GM13977 (cell line): ENCODE measurements around the gene NRSN2.
"Not testable (repeated sequence)": the region's sequence is repeated elsewhere in the genome, so short reads cannot be mapped to it uniquely, and the experiment has no call there.

Source experiments
- DNase-seq: peaks from one replicate; pipeline ENCODE4 v3.0.0; 2012; ENCODE audit warnings: low spot score
- in situ Hi-C: fragments of 300-500 bp; cut with MboI; formaldehyde crosslinking; loops from one replicate; pipeline ENCODE4 v1.12.0; 2022; ENCODE audit warnings: low sequenced_read_pairs, low pct_unique_long_range_greater_than_20kb, mixed read lengths, inconsistent platforms; ENCODE audit not compliant: unreplicated experiment
- TF ChIP-seq, protein P1 (sequence below): IDR thresholded peaks from 2 replicates; pipeline ENCODE4 v1.5.1; 2012; ENCODE audit warnings: mild to moderate bottlenecking, control low read depth; ENCODE audit not compliant: insufficient read depth; ENCODE audit errors: extremely low read depth, missing control alignments

NRSN2 gene

DNA sequence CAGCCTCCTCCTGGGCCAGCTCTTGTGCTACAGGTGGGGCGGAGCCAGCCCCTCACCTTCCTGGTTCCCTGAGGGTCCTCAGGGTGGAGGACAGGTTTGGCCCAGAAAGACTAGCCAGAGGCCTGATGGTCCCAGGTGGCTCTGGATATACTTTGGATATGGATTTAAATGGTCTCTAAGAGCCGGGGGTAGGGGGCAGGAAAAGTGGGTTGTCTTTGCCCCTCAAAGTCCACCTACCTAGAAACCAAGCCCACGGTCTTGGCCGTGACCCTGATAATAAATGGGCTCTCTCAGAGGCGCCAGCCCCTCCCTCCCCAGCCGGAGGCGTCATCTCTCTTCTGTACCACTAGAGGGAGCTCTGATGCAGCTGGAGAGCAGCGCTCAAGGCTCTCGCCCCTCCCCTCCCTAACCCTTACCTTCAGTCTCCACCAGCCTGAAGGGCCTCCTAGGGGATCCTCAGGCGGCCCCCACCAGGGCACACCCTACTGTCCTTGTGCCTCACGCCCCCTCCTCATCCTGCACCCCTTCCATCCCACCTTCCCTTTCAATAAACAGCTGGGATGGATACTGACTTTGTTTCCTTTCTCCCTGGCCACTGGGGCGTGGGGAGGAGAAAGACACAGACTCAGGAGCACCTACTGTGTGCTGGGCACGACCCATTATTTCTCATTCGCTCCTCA, 7.5 kb downstream of the NRSN2 start:
- peak; percentile 91 for DNase-seq
- TF ChIP-seq, protein P1, sequence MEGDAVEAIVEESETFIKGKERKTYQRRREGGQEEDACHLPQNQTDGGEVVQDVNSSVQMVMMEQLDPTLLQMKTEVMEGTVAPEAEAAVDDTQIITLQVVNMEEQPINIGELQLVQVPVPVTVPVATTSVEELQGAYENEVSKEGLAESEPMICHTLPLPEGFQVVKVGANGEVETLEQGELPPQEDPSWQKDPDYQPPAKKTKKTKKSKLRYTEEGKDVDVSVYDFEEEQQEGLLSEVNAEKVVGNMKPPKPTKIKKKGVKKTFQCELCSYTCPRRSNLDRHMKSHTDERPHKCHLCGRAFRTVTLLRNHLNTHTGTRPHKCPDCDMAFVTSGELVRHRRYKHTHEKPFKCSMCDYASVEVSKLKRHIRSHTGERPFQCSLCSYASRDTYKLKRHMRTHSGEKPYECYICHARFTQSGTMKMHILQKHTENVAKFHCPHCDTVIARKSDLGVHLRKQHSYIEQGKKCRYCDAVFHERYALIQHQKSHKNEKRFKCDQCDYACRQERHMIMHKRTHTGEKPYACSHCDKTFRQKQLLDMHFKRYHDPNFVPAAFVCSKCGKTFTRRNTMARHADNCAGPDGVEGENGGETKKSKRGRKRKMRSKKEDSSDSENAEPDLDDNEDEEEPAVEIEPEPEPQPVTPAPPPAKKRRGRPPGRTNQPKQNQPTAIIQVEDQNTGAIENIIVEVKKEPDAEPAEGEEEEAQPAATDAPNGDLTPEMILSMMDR, result peak; percentile 95
- in situ Hi-C loops, result loop anchor here (10.0 kb wide), 1 partner anchor 120 kb away; no protein-coding TSS in a partner anchor

DNA sequence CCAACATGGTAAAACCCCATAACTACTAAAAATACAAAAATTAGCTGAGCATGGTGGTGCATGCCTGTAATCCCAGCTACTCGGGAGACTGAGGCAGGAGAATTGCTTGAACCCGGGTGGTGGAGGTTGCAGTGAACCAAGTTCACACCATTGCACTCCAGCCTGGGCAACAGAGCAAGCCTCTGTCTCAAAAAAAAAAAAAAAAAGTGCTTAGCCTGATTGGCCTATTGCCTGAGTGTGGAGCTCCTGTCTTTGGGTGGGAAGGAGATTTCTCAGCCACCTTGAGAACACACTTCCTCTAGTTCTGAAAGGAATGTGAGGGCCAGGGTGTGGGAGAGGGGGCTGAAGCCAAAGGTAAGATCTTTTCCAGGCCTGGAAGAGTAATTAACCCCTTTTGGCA, 9.2 kb downstream of the NRSN2 start:
- not testable (repeated sequence) for DNase-seq
- in situ Hi-C loops, result loop anchor here (10.0 kb wide), 1 partner anchor 119 kb away; no protein-coding TSS in a partner anchor

DNA sequence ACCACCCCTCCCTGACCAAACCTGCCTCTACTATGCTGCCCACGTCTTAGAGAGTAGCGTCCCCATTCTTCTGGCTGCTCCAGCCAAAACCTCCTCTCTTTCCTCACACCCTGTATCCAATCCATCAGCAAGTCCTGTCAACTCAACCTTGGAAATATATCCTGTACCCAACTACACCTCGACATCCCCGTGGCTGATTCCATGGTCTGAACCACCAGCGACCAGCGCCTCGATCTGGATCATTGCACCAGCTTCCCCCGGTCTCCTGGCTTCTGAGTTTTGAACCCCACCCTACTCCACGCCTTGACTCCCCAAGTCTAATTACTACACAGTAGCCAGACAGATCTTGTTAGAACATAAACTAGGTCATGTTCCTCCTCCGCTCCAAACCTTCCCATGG, 9.8 kb downstream of the NRSN2 start:
- in situ Hi-C loops, result loop anchor here (10.0 kb wide), 1 partner anchor 118 kb away; no protein-coding TSS in a partner anchor
- no peak for DNase-seq
- TF ChIP-seq, protein P1, result no peak

DNA sequence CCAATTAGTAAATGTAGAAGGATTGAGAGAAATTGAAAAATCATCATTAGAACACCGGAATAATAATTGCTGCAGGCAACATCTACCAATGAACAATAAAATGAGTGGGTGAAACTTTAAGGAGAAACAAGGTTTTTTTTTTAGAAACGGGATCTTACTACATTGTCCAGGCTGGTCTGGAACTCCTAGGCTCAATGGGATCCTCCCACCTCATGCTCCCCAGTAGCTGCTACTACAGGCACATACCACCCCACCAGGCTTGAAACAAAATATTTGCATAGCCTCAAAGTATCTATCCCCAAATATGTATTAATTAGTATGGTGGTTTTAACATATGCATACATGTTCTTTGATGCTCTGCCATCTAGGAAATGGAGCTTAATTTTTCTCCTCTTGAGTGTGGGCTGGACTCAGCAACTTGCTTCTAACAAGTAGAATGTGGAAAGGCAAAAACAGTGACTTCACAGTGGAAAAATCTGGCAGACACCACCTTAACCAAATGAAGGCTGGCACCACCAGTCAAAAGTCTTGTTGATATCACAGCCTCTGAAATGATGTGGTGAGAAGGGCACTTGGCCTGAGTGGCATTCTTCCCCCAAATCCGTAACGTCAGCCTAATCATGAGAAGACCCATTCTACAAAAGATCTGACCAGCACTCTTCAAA, 12.1 kb downstream of the NRSN2 start:
- TF ChIP-seq, protein P1, result no peak
- no peak for DNase-seq
- in situ Hi-C loops, result loop anchor here (10.0 kb wide), 1 partner anchor 116 kb away; no protein-coding TSS in a partner anchor

DNA sequence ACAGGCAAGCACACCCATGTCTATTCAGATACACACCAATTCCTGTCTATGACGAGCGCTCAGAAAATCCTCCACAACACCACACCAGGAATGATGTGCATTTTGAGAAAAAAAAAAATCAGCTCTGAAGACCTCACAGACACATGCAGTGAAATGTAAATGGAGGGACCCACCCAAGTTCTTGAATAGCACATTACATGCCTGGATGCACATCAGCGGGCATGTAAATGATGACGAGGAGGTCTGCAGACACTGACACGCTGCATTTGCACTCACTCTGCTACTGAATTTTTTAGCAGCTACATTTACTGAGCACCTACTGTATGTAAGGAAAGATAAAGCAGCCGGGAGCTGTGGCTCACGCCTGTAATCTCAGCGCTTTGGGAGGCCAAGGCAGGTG, 14.7 kb downstream of the NRSN2 start:
- in situ Hi-C loops, result no loop called here
- DNase-seq, result peak; percentile 64
- TF ChIP-seq, protein P1, result no peak

DNA sequence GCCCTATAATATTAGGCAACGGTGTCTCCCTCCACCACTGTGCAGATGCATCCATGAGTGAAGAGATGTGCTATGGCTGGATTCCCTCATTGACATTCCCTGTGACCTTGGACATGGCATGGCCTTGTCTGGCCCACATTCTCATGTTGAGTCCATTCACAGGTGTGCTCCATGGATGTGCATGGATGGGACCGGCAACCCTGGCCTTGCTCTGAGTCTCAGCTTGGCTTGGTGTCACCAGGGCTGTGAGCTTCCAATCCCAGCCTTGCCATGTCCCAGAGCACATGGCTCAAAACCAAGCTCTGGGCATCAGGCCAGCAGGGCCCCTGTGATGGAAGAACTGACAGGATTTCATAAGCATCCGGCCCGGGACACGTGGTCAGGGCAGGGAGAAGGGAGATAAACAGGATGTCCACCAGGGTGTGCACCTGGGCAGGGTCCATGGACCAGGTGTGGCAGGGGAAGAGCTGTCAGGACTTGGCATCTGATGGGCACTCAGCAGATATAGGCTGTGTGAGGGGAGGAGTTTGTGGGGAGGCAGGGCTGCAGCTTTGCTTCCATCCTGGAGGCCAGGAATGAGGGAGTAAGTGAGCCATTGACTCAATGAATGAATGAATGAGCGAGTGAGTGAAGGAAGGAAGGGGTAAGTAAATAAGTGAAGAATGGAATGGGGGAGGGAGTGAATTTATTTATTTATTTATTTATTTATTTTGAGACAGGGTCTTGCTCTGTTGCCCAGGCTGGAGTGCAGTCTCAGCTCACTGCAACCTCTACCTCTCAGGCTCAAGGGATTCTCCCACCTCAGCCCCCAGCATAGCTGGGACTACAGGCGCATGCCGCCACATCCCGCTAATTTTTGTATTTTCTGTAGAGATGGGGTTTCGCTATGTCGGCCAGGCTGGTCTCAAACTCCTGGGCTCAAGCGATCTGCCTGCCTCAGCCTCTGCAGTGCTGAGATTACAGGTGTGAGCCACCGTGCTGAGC, 15.7 kb downstream of the NRSN2 start:
- no peak for DNase-seq
- in situ Hi-C loops, result no loop called here

More for the DNA sequence above, 15.7 kb downstream of the NRSN2 start:
- TF ChIP-seq, protein P1, result peak; percentile 29
